ENCODE results near the gene RHOT2. TPM values are rescaled to one million over a fixed set of nuclear protein-coding genes. Genes with fewer than 3 reads are reported as not detected.

The RHOT2 gene
- total and polyA plus RNA-seq, 9 of the 15 experiments (the other 6 are each of a cell fraction or from before 2014, with no cell fraction given) = 5.0 to 373 (median 112) TPM

DNA sequence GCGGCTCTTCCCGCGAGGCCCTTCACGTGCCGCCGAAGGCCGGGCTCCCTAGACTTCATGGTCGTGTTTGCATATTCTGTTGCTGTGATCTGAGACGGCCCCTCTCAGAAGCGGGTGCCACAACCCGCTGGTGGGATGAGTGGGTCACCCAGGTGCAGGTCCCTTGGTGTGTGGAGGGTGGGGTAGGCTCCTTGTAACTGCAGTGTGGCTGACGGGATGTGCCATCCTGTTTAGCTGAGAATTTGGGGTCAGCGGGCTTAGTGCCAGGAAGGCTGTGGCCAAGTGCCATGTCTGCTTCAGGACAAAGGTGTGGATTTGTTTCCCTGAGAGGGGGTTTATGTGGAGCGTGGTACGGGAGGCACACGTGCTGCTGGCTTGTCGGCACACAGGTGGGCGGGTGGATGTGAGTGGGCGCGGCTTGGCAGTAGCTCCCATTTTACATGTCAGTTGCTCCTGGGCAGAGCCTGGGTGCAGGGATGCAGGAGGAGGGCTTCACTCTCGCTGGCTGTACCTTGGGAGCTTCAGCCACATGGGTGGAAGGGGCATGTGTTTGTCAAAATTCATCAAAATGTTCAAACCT is 46.3 kb upstream of the RHOT2 start:
- intact Hi-C loops (cut with micrococcal nuclease) (loop anchor here (2.0 kb wide), 1 partner anchor 15 kb away; the partner anchor contains the start of gene METTL26), in situ Hi-C loops (cut with MboI) (no loop called here)
- H3K9me1 ChIP-seq (ENCODE audit: control insufficient read depth, insufficient read depth, low read length) = no peaks in the 10 kb centered on the region
- 0 out of 2 replicates have a peak overlapping the region, but pooled peaks have one; percentile 24 for H3K4me3 ChIP-seq
- H3K9me3 ChIP-seq (replicated peaks; ENCODE audit: control insufficient read depth, insufficient read depth, low read depth, low read length) = no peaks in the 10 kb centered on the region
- DNase-seq (ENCODE audit: extremely low read depth in 1 of 4, low spot score in 3 of 4) (no peak), ATAC-seq (no peak), FAIRE-seq (no peak)
- H3K9ac ChIP-seq (ENCODE audit: insufficient read depth in 1 of 2, low read depth in 2 of 2, low read length in 2 of 2) = peak overlapping the region; percentile 67 to 93
- peaks cover 21 to 71% of the 10 kb centered on the region in 2 experiments for H3K4me1 ChIP-seq (replicated peaks in 1 of 2; ENCODE audit: control insufficient read depth in 2 of 2, insufficient read depth in 2 of 2, low read length in 2 of 2)
- H4K20me1 ChIP-seq (replicated peaks; ENCODE audit: control insufficient read depth, insufficient read depth, low read length) = no peaks in the 10 kb centered on the region
- no peak for TF ChIP-seq EZH2 (IDR thresholded peaks at IDR 0.05; ENCODE audit: borderline replicate concordance, low read depth, low read length)
- TF ChIP-seq, protein P1, sequence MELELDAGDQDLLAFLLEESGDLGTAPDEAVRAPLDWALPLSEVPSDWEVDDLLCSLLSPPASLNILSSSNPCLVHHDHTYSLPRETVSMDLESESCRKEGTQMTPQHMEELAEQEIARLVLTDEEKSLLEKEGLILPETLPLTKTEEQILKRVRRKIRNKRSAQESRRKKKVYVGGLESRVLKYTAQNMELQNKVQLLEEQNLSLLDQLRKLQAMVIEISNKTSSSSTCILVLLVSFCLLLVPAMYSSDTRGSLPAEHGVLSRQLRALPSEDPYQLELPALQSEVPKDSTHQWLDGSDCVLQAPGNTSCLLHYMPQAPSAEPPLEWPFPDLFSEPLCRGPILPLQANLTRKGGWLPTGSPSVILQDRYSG (tag; conservative IDR thresholded peaks at IDR 0.05; ENCODE audit: low read depth) = no peak
- no peak for TF ChIP-seq ZNF785 (CRISPR knock-in tag; IDR thresholded peaks at IDR 0.05)
- TF ChIP-seq, protein P2, sequence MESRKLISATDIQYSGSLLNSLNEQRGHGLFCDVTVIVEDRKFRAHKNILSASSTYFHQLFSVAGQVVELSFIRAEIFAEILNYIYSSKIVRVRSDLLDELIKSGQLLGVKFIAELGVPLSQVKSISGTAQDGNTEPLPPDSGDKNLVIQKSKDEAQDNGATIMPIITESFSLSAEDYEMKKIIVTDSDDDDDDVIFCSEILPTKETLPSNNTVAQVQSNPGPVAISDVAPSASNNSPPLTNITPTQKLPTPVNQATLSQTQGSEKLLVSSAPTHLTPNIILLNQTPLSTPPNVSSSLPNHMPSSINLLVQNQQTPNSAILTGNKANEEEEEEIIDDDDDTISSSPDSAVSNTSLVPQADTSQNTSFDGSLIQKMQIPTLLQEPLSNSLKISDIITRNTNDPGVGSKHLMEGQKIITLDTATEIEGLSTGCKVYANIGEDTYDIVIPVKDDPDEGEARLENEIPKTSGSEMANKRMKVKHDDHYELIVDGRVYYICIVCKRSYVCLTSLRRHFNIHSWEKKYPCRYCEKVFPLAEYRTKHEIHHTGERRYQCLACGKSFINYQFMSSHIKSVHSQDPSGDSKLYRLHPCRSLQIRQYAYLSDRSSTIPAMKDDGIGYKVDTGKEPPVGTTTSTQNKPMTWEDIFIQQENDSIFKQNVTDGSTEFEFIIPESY (CRISPR knock-in tag; IDR thresholded peaks at IDR 0.05) = 0 out of 2 replicates have a peak, but pooled peaks have one; percentile 49
- TF ChIP-seq, protein P3, sequence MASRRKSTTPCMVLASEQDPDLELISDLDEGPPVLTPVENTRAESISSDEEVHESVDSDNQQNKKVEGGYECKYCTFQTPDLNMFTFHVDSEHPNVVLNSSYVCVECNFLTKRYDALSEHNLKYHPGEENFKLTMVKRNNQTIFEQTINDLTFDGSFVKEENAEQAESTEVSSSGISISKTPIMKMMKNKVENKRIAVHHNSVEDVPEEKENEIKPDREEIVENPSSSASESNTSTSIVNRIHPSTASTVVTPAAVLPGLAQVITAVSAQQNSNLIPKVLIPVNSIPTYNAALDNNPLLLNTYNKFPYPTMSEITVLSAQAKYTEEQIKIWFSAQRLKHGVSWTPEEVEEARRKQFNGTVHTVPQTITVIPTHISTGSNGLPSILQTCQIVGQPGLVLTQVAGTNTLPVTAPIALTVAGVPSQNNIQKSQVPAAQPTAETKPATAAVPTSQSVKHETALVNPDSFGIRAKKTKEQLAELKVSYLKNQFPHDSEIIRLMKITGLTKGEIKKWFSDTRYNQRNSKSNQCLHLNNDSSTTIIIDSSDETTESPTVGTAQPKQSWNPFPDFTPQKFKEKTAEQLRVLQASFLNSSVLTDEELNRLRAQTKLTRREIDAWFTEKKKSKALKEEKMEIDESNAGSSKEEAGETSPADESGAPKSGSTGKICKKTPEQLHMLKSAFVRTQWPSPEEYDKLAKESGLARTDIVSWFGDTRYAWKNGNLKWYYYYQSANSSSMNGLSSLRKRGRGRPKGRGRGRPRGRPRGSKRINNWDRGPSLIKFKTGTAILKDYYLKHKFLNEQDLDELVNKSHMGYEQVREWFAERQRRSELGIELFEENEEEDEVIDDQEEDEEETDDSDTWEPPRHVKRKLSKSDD (conservative IDR thresholded peaks at IDR 0.05; ENCODE audit: low read length) = no peak
- TF ChIP-seq, protein P4, sequence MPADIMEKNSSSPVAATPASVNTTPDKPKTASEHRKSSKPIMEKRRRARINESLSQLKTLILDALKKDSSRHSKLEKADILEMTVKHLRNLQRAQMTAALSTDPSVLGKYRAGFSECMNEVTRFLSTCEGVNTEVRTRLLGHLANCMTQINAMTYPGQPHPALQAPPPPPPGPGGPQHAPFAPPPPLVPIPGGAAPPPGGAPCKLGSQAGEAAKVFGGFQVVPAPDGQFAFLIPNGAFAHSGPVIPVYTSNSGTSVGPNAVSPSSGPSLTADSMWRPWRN (IDR thresholded peaks at IDR 0.05; ENCODE audit: low read depth) = no peak
- no peak for TF ChIP-seq U2AF2 (optimal IDR thresholded peaks at IDR 0.05; ENCODE audit: low read depth, low read length)
- TF ChIP-seq MBD2 (IDR thresholded peaks at IDR 0.05; ENCODE audit: borderline replicate concordance, low read depth) = peak; percentile 5; the same call in 1 of the 2 replicates
- peaks cover 19% of the 10 kb centered on the region; the same call in 2 of the 3 replicates for H3K79me2 ChIP-seq (ENCODE audit: control insufficient read depth, insufficient read depth, low read length)
- no peaks in the 10 kb centered on the region for H3K27me3 ChIP-seq (ENCODE audit: control insufficient read depth in 2 of 2, insufficient read depth in 2 of 2, low read length in 2 of 2)
- 73% methylated on average over 20 of the region's 21 CpGs for WGBS (ENCODE audit: insufficient coverage, low coverage, missing lambda C conversion rate)
- peaks cover 8% of the 10 kb centered on the region; the same call in 2 of the 3 replicates for H3K36me3 ChIP-seq (ENCODE audit: control insufficient read depth, insufficient read depth, low read length)
- POLR2A ChIA-PET = interaction anchor here (0.7 to 1.3 kb wide), 13 partner anchors 9 to 355 kb away, joined by 3 to 9 read pairs (median 3); partner anchors contain the start of genes METTL26 and WFIKKN1
- CTCF ChIA-PET (ENCODE audit: low intra/inter-chr PET ratio) = no interaction called here
- peak overlapping the region; percentile 53 for H2AFZ ChIP-seq (ENCODE audit: low read depth, low read length)
- peak overlapping the region; percentile 73 for H3K4me2 ChIP-seq (ENCODE audit: insufficient read depth, low read length)
- peak overlapping the region; percentile 71; the same call in 2 of the 3 replicates for H3K27ac ChIP-seq (ENCODE audit: extremely low read depth, low read depth, low read length)
- BruUV-seq (replicated peaks) = no TSS peak

Measured in K562 (cell line).